ENCODE measurements around the gene CRADD.

DNA sequence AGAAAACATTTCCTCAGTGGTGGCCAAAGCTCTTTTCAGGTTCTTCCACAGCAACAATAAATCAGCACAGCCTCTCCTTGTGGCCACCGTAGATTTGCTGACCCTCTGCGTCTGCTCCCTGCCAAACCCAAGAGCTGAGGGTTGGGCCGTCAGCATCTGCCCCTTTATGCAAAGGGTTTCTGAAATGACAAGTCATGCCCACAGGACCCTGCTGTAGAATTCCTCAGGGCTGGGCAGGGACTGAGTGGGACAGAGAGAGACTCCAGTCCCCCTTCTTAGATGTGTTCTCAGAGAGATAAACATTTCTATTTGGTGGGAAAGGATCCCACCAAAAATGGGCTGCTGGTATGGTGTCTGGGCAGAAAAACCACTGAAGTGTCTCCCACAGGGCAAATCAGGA, 238.2 kb downstream of the CRADD start:
- TF ChIP-seq CTCF (IDR thresholded peaks at IDR 0.05) (no peak), POLR2AphosphoS5 (IDR thresholded peaks at IDR 0.05) (no peak)
